ENCODE results near the gene KCNK16.
"Not testable (repeated sequence)": the region's sequence is repeated elsewhere in the genome, so short reads cannot be mapped to it uniquely, and the experiment has no call there.

The KCNK16 gene

DNA sequence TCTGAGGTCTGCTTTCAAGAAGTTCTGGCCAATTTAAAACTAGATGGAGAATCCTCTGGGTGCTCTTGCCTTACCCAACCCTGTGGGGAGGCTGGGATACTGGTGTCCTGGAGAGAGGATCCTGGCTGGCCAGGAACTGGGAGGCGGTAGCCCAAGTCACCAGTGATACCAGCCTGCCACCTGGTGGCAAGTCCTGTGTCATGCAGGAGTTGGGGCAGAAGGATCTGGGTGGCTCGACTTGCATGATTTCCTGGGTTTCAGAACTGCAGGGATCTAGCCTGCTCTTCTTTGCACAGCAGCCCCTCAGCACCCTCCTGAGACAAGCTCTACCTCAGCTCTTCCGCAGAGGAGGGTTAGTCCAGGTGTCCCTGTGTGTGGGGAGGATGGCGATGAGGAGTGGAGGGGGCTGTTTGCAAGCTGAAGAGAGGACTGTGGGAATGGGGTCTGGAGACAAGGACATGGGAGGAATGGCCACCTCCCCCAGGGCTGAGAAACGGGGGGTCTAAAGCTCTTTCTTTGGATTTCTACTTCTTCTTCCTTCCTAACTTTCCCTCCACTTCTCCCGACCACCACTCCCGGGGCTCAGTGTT, 12.5 kb downstream of the KCNK16 start:
- DNase-seq (ENCODE audit: low read depth in 2 of 2), result peak in 1 of 2 donors; percentile 21

DNA sequence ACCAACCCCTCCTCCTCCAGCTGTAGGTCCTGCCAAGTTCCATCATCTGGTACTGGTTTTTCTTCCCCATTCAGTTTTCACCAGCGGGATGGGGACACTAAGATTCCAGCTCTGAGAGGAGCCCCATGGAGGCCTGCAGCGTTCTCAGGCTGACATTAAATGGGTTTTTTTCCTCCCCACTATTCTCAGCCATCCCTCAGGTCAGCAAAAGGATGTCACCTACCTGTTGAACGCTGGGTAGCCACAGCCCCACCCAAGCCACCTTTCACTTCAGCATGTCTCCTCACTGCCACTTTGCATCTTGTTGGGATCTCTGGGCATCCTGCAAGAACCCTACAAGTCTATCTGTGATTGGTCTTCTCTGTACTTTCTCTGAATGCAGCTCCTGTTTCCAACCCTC, 15.0 kb downstream of the KCNK16 start:
- no peak for DNase-seq (ENCODE audit: low read depth in 2 of 2)

DNA sequence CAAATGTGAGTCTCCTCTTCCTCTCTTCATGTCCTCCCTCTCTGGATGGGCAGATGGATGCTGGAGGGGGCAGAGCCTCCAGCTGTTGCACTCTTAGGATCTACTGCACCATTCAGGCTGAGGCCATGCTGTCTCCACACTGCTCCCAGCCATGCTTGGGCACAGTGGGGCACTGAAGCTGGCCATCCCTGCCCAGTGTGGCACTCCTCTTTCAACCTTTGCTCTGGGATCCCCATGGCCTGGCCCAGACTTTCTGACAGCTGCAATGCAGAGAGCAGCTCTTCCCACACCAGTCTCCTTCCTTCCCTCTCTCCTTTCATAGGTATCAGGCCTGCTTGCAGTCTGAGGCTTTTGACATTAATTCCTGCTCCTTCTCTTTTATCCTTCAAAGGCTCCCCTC, 17.6 kb downstream of the KCNK16 start:
- no peak for DNase-seq (ENCODE audit: low read depth in 2 of 2)

DNA sequence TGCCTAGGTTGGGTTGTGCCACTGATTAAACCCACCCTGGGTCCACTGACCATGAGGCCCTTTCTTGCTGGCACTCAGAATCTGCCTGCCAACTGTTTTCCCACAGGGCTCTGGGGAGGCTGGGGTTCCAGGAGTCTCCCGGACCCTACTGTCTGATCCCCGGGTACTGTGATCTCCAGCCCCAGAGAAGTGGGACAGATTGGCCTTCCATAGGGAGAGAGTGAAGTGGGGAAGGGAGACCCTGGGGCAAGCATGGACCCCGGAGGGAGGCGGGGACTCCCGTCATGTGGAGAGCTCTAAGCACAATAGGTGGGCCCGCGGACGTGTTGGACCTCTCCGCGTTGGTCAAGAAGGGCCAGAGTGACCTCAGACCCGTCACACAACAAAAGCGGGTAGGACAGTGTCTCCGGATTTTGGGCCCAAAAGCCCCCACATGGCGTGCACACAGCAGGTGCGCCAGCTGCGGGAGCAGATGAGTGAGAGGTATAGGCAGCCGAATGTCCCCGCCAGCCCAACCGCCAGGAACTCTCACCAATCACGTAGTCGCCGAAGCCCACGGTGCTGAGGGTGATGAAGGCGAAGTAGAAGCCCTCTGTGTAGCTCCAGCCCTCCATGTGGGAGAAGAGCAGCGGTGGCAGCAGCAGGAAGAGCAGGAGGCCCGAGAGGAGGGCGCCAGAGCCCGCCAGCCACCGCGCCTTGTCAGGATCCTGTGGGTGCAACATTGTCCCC, 18.9 kb downstream of the KCNK16 start:
- no peak for DNase-seq (ENCODE audit: low read depth in 2 of 2)

DNA sequence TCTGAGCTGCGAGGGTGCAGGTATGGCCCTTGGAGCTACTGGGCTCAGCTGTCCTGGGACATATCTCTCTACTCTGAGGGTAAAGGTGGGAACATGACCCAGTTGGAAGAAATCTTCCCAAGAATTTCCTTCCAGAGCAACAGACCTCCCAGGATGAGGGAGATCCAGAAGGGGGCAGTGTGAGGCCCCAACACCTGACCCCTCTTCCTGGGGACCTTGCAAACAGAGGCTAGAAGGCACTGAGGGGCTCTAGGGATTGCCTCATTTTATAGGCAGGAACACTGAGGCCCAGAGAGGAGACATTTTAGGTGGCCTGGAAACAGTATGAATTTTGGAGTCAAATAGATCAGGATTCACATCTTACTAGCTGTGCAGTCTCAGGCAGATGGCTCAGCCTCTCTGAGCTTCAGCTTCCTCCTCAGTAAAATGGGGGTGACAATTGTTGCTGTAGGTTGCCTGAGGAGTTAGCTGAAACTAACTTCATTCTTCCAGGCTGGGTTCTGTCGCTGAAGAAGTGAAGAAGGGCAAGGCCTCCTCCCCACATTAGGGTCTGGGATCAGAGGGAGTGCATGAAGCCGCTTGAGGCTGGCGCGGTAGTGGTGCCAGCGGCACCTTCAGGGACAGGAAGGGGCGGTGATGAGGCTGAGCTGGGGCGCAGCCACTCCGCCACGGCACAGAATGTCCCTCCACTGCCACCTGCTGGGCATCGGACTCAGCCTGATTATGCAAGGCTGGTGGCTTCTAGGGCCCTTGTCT, 19.7 kb downstream of the KCNK16 start:
- DNase-seq (ENCODE audit: low read depth in 2 of 2), result peak; percentile 64 to 84

DNA sequence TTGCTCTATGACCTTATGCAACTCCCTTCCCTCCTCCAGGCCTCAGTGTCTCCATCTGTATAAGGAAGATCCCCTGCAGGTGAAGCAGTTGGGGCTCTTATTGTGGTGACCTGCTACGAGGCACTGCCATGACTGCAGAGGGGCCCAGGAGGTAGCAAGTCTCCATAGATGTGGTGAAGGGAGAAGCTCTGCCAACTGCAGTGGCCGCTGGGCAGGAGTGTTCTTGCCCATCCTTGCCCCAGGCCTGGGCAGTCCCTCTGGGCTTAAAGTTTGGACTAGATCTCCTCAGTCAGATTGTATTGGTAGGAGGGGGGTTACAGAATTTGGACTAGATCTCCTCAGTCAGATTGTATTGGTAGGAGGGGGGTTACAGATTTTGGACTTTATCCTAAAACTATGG, 20.5 kb downstream of the KCNK16 start:
- no peak for DNase-seq (ENCODE audit: low read depth in 2 of 2)

DNA sequence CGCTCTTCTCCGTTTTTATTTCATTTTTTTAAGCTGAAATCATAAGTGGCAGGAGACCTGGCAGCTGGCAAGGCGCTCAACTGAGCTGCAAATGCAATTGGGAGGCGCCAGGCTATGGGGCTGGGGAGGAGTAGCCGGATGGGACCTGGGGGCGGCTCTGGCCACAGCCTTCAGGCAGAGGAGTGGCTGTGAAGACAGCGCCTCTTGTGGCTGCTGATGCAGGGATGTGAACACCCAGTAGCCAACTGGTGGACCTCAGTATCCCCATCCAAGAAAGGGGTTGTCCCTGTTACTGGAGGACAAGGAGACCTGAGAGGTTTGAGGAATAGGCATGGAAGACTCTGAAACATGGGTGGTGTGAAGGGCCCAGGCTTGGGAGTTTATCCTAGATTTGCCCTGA, 20.9 kb downstream of the KCNK16 start:
- no peak for DNase-seq (ENCODE audit: low read depth in 2 of 2)

DNA sequence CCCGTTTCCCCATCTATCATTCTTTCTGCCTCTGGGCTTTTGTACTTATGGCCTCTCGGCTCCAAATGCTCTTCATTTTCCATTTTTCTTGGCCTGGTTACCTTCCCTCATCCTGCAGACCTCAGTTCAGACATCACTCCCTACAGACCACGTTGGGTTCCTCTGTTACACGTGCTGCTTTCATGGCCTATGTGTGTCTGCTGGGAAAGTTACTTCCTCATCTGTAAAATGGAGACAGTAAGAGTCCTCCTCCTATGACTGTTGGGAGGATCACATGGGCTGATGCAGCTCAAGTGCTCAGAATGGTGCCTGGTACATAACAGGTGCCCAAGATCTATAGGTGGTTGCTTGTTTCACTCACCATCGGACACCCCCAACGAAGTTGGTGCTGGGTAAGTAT, 21.8 kb downstream of the KCNK16 start:
- DNase-seq (ENCODE audit: low read depth in 2 of 2), result no peak

DNA sequence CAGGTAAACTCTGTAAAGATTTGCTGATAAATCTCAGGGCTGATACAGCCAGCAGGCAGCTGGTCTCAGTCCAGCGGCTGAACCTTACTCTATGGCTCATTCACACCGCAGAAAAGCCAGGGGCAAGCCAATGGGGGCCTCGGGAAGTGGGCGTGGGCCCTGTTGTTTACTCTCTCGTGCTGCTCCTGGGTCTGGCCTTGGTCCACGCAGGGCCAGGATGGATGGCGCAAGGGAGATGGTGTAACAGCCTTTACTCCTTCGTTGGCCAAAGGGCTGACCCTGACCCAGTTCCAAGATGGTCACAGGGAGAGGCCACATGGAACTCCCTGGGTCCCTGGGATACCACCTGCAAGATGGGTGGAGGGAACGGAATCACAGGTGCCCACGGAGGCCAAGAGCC, 24.4 kb downstream of the KCNK16 start:
- no peak for DNase-seq (ENCODE audit: low read depth in 2 of 2)

DNA sequence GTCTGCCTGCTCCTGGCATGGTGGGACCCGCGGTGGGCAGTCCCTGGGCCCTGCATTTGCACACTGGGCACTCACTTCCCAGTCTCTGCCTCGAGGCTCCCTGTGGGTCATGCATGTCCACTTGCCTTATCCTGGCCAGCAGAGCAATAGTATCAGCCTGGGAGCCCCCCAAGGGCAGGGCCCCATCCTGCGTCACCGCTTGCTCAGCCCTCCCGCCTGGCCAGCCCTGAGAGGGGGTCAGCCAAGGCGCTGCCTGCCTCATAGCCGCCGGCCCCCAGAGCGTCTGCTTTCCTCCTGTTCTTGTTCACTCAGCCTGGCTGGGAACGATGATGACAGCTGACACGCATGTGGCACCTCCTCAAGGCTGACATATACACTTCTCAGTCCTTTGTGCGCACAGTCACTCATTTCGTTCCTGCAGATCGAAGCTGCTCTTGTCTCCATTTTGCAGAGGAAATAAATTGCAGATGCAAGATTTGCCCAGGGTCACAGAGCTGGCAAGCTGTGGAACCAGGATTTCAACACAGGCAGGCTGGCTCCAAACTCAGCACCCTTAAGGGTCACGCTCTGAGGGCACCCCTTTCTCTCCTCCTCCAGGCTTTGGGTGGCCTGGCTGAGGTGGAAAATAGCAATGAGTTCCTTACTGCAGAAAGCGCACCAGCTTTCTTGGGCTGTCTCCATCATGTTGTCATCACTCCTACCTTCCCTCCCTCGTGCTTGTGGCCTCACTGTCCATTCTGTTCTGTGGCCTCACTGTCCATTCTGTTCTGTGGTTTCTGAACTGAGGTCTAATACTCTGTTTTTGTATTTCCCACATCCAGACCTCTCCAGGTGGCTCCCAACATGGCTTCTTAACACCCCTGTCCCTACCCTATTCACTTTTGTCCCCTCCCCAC, 25.5 kb downstream of the KCNK16 start:
- DNase-seq (ENCODE audit: low read depth in 2 of 2), result no peak

DNA sequence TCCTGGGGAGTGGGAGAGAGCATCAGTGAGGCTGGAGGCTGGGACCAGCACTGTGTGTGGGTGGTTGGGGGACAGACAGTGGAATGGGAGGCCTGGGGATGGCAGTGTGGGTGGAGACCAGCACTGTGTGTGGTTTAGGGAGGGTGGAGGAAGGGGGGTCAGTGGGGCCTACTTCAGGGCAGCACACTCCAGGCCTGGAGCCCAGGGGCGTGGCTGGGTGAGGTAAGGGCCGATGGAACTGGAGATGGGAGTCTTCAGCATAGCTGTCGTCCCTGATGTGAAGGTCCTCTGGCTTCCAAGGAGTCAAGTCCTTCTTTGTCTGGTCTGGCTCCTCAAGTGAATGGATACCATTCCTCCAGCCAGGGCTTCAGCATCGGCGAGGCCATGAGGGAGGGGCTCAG, 26.9 kb downstream of the KCNK16 start:
- DNase-seq (ENCODE audit: low read depth in 2 of 2), result no peak

DNA sequence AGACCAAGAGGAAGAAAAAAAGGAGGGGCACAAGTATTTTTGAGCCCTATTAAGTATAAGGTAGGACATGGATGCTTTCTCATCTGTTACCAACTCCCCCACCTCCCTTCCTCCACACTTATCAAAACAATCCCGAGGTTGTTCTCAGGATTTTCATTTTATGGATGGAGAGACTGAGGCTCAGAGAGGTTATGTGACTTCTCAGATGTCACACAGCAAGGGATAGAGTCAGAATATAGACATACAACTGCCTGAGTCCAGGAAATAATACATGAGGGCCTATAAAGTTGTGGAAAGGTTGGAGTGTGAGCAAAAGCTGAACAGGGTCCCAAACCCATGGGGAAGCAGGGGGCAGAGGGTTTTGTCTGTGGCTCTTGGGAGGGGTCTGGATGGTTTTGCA, 27.6 kb downstream of the KCNK16 start:
- DNase-seq (ENCODE audit: low read depth in 2 of 2), result no peak

DNA sequence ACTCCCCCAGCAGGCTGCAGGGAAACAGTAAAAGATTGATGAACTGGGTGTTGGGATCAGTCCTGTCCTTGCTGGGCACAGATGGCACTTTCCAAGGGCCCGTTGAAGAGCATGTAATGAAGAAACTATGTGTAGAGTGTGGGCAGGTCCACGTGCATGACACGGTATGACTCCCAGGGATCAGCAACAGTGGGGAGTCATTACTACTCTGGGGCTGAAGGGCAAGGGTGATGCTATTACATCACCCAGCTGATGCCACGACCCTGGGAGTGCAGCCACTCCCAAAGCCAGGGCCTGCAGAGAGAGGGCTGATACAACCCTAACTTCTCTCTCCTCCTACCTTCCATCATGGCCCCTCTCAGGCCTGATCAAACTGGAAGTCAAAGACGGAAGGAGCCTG, 28.4 kb downstream of the KCNK16 start:
- no peak for DNase-seq (ENCODE audit: low read depth in 2 of 2)

DNA sequence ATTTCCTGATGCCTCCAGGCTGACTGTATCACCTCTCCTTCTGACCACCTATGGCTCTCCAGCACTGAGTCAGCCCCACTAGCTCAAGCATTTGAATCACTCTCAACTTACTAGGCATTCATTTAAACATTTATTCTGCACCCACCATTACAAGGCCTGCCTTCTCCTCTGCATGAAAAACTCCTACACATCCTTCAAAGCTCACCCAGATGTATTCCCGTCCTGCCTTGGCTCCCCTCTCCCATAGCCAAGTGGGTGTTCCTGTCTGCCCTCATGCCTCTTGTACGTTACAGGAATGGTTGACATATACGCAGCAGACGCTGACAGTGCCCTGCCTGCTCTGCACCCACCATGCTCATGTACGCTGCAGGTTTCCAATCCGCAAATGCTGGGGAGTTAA, 29.9 kb downstream of the KCNK16 start:
- DNase-seq (ENCODE audit: low read depth in 2 of 2), result no peak

DNA sequence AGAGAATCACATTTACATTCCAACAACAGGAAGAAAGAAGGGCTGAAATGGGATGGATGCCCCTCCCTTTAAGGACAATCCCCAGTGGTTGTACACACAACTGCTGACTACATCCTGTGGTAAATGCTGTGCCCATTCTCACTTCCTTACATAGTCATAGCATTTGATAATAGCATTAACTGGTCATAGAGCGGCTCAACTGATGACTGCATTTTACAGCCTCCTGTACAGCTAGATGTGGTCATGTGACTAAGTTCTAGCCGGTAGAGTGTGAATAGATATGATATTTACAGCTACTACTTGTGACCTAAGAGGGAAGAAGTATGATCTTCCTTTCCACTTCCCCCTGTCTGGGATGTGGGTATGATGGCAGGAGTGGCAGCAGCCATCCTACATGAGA, 33.0 kb downstream of the KCNK16 start:
- no peak for DNase-seq (ENCODE audit: low read depth in 2 of 2)

DNA sequence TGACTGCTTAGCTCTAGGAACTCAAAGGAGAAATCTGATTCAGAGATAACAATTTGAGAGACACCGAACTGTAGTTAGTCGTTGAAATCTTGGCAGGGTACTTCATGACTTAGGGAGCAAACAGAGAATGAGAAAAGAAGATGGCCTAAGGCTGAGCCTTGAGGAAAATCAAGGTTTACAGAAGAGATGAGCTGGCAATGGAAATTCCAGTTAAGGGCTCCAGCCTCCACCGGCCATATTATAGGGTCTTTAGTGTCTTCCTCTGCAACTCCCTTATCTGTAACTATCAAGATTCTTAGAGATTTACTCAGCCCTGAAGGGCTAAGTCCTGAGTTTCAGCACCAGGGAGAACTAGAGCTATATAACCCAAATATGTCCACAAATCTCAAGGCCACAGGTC, 34.9 kb downstream of the KCNK16 start:
- no peak for DNase-seq (ENCODE audit: low read depth in 2 of 2)

DNA sequence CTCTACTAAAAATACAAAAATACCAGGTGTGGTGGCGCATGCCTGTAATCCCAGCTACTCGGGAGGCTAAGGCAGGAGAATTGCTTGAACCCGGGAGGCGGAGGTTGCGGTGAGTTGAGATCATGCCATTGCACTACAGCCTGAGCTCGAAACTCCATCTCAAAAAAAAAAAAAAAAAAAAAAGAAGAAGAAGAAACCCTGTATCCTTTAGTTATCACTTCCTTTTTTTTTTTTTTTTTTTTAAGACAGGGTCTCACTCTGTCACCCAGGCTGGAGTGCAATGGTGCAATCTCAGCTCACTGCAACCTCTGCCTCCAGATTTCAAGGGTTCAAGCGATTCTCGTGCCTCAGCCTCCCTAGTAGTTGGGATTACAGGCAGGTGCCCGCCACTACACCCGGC, 35.9 kb downstream of the KCNK16 start:
- not testable (repeated sequence) for DNase-seq (ENCODE audit: low read depth in 2 of 2)

DNA sequence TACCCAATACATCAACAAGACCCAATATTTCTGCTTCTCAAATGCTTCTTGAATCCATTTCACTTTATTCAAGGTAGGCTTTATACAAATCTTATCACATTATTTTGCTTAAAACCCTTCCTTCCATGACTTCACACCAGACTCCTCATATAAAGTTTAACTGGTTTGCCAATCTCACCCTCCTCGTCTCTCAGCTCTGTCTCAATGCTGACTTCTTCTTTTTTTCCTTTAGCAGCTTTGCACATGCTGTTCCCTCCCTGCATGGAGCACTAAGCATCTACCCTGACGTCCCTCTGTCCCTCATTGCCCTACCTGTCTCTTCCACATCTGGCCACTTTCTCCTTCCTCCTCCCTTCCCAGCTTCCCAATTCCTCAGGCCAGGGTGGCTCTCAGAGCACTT, 39.7 kb downstream of the KCNK16 start:
- no peak for DNase-seq (ENCODE audit: low read depth in 2 of 2)

DNA sequence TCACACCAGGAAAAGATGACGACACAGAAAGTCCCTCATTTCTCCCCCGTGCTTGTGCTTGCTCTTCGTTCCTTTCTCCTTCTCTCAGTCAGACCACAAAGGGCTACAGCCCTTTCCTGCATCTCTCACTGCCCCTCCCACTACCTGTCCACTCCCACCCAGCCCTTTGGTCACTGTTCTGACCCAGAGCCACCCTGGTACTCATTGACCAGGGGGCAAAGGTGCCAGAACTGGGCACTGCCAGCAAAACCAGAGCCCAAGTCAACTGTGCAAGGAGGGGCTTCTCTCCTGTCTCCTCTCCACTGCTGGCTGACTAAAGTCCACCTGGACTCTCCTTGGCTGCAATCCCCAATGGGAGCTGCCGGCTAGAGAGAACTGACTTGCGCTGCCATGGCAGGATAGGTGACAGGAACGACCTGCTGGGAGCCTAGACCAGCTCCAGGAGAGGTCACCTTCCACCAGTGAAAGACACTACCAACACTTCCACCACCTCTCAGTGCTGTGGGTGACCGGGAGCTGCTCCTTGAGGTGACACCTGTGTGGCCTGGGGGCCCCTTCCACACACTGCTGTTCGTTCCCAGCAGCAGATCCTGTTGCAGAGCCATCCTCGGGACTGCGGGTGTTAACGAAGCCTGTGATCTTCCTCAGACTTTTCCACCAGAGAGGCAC, 41.1 kb downstream of the KCNK16 start:
- no peak for DNase-seq (ENCODE audit: low read depth in 2 of 2)

DNA sequence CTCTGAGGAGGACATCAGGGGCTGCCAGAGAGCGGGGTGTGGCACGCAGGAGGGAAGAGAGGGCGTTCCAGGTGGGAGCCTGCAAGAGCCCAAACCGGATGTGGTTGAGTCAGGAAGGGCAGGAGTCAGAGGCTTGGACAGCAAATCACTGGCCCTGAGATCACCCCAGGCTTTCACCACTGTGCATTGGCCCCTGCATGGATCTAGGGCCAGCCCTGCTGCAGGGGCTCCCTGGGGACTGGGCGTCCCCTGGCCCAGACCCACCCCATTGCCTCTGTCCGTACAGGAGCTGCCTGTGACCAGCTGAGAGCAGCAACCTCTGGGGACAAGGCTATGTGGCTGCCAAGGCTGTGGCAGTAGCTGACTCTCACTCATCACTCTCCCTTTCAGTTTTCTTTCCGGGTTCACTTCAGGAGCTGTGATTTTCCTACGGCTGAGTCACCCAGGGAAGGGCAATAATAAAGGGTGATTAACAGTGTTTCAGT, 42.2 kb downstream of the KCNK16 start:
- DNase-seq (ENCODE audit: low read depth in 2 of 2), result no peak

DNA sequence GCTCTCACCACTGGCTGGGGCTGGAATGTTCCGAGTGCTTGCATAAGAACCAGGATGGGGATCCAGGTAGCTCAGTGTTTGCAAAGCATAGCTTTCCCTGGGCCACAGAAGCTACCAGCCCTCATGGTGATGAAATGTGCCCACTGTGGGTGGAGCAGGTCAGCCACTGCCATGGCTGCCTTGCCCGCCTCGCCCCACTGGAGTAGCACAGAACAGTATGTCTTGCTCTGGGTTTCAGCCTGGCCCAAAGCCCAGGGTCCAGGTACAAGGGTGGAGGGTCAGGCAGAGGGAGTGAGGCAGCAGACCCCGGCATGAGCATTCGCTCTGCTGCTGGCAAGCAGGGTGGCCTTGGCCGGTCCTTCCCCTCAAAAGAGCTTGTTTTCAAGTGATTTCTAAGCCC, 43.0 kb downstream of the KCNK16 start:
- no peak for DNase-seq (ENCODE audit: low read depth in 2 of 2)
